Body of pancreas (tissue), 4 donors: ENCODE results near the gene RFTN1.

Experiments
- POLR2A ChIP-seq, 3 donors: fragments of 450-650 bp; IDR thresholded peaks; one replicate each; pipeline ENCODE4 v1.6.1; 2016; ENCODE audit warnings: antibody characterized with exemption in 3 of 3, mild to moderate bottlenecking in 2 of 3
- TF ChIP-seq, protein P1 (sequence below), 7 experiments: fragments of 450-650 bp in 4 of 7; fragments of 200-600 bp in 3 of 7; sonication (generic) in 3 of 7; IDR thresholded peaks; one replicate each; pipeline ENCODE4 v1.5.1; 2016 to 2019; ENCODE audit warnings: antibody characterized with exemption in 7 of 7

DNA sequence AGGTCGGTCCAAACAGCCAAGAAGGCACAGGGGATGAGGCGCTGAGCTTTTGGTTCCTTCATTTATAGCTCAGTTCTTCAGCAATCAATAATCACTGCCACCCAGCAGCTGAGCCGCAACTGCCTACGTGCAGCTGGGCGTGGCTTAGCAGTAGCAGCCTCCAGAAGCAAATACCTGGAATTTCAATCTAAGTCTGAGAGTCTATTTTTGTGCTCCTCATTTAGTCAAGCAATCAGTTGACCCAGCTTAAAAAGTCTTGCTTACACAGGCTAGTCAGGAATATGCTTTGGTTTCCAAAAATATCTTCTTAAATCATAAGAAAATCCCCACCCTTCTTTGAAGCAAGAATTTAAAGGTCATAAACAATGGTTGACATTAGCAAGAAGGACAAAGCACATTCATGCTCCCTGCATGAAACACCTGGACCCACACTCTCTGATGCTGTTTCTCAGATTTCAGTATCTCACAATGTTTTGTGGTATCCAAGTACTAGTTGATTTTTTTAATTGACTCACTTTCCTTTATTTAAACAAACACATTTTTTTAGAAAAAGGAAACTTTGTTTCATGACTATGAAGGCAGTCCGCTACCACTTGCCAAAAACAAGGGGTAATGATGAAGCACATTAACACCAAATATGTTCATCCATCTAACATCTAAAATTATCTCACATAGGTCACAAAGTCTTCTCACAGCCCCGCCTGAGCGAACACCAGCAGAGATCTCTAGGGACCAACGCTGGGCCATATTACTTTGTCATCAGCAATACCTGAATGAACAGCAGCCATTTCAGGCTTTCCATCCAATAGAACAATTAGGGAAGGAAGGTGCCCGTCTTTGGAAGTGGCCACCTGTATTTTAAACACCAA, 142.4 kb downstream of the RFTN1 start:
- TF ChIP-seq, protein P1, sequence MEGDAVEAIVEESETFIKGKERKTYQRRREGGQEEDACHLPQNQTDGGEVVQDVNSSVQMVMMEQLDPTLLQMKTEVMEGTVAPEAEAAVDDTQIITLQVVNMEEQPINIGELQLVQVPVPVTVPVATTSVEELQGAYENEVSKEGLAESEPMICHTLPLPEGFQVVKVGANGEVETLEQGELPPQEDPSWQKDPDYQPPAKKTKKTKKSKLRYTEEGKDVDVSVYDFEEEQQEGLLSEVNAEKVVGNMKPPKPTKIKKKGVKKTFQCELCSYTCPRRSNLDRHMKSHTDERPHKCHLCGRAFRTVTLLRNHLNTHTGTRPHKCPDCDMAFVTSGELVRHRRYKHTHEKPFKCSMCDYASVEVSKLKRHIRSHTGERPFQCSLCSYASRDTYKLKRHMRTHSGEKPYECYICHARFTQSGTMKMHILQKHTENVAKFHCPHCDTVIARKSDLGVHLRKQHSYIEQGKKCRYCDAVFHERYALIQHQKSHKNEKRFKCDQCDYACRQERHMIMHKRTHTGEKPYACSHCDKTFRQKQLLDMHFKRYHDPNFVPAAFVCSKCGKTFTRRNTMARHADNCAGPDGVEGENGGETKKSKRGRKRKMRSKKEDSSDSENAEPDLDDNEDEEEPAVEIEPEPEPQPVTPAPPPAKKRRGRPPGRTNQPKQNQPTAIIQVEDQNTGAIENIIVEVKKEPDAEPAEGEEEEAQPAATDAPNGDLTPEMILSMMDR (IDR thresholded peaks at IDR 0.05), result no peak
- no peak for TF ChIP-seq POLR2A (IDR thresholded peaks at IDR 0.05)
